HepG2 (cell line): Measurements from ENCODE around the gene TCFL5. TPM values are rescaled to one million over a fixed set of nuclear protein-coding genes. Genes with fewer than 3 reads are reported as not detected.

Experiments used
- ATAD3A ChIP-seq: sonication (generic); formaldehyde crosslinking; IDR thresholded peaks from 2 replicates; pipeline ENCODE4 v1.4.0; 2020; ENCODE audit warnings: missing genetic modification reagents
- ELF4 ChIP-seq: sonication (generic); formaldehyde crosslinking; IDR thresholded peaks from 2 replicates; pipeline ENCODE4 v1.5.0; 2020; ENCODE audit warnings: missing genetic modification reagents, mild to moderate bottlenecking, moderate library complexity, borderline replicate concordance
- EP300 ChIP-seq, 3 experiments: sonication (generic) in 1 of 3; formaldehyde crosslinking in 1 of 3; IDR thresholded peaks; 2 replicates each; pipeline versions ENCODE4 v1.5.1 to v1.6.1; 2011 to 2020; ENCODE audit warnings: low read depth in 2 of 3, low read length in 2 of 3, borderline replicate concordance in 1 of 3, improper control_type of control experiment in 1 of 3, mild to moderate bottlenecking in 1 of 3, missing genetic modification reagents in 1 of 3, moderate library complexity in 1 of 3
- ETV6 ChIP-seq: sonication (generic); formaldehyde crosslinking; conservative IDR thresholded peaks from 2 replicates; pipeline ENCODE4 v1.4.0; 2020; ENCODE audit warnings: missing genetic modification reagents
- HES4 ChIP-seq: sonication (generic); formaldehyde crosslinking; IDR thresholded peaks from 2 replicates; pipeline ENCODE4 v1.9.0; 2021; ENCODE audit warnings: mild to moderate bottlenecking, missing genetic modification reagents, borderline replicate concordance
- HNF4A ChIP-seq: sonication (generic); formaldehyde crosslinking; IDR thresholded peaks from 2 replicates; pipeline ENCODE4 v1.4.0; 2020; ENCODE audit warnings: missing genetic modification reagents
- PRMT3 ChIP-seq: sonication (generic); formaldehyde crosslinking; IDR thresholded peaks from 2 replicates; pipeline ENCODE4 v1.8.1; 2022; ENCODE audit warnings: low read depth, mild to moderate bottlenecking, moderate library complexity, missing genetic modification reagents, borderline replicate concordance
- RARG ChIP-seq: sonication (generic); formaldehyde crosslinking; IDR thresholded peaks from 2 replicates; pipeline ENCODE4 v1.4.0; 2020; ENCODE audit warnings: low read depth, mild to moderate bottlenecking, missing genetic modification reagents
- SAP130 ChIP-seq: IDR thresholded peaks from 2 replicates; pipeline ENCODE4 v1.6.1; 2016; ENCODE audit warnings: low read depth
- TBX2 ChIP-seq: sonication (generic); formaldehyde crosslinking; IDR thresholded peaks from 2 replicates; pipeline ENCODE4 v1.5.0; 2020; ENCODE audit warnings: missing genetic modification reagents, mild to moderate bottlenecking, borderline replicate concordance
- TRIM24 ChIP-seq: sonication (generic); formaldehyde crosslinking; IDR thresholded peaks from 2 replicates; pipeline ENCODE4 v1.8.0; 2022; ENCODE audit warnings: mild to moderate bottlenecking, missing genetic modification reagents
- ZMYM2 ChIP-seq: sonication (generic); formaldehyde crosslinking; IDR thresholded peaks from 2 replicates; pipeline ENCODE4 v1.8.0; 2022; ENCODE audit warnings: mild to moderate bottlenecking, missing genetic modification reagents
- ZNF292 ChIP-seq: sonication (generic); formaldehyde crosslinking; IDR thresholded peaks from 2 replicates; pipeline ENCODE4 v1.8.1; 2022; ENCODE audit warnings: mild to moderate bottlenecking, low read depth, missing genetic modification reagents, borderline replicate concordance
- ZNF496 ChIP-seq: sonication (generic); formaldehyde crosslinking; IDR thresholded peaks from 2 replicates; pipeline ENCODE4 v1.8.1; 2023; ENCODE audit warnings: mild to moderate bottlenecking, moderate library complexity, missing genetic modification reagents; ENCODE audit not compliant: insufficient replicate concordance
- ZNF746 ChIP-seq: sonication (generic); formaldehyde crosslinking; IDR thresholded peaks from 2 replicates; pipeline ENCODE4 v1.8.0; 2022; ENCODE audit warnings: mild to moderate bottlenecking, missing genetic modification reagents
- ZNF878 ChIP-seq: sonication (generic); formaldehyde crosslinking; IDR thresholded peaks from 2 replicates; pipeline ENCODE4 v1.8.1; 2023; ENCODE audit warnings: mild to moderate bottlenecking, missing genetic modification reagents, moderate library complexity
- polyA plus RNA-seq, 8 experiments: library from polyadenylated mRNA; depleted of rRNA in 3 of 8; stranded (reverse) in 7 of 8; unstranded in 1 of 8; fragments of >200 nt; fragmentation: Illumina TruSeq in 4 of 8; extraction: Trizol in 4 of 8; gene quantifications; 2 replicates each; pipeline versions ENCODE4 v1.2.1 to v1.2.3, GENCODE V29; 2011 to 2016; ENCODE audit warnings: low read depth in 4 of 8, missing spikeins in 1 of 8, mixed read lengths in 1 of 8; ENCODE audit not compliant: insufficient read depth in 1 of 8
- total RNA-seq, 5 experiments: library from RNA; depleted of rRNA; stranded (reverse); fragments of >200 nt; fragmentation: Illumina TruSeq; extraction: Trizol; gene quantifications; 2 replicates each; pipeline ENCODE4 v1.2.3, GENCODE V29; 2016; ENCODE audit warnings: low read depth in 1 of 5
- TF ChIP-seq, protein P1 (sequence below): sonication (generic); formaldehyde crosslinking; IDR thresholded peaks from 2 replicates; pipeline ENCODE4 v1.4.0; 2020; ENCODE audit warnings: missing genetic modification reagents, borderline replicate concordance
- TF ChIP-seq, protein P2 (sequence below): sonication (generic); formaldehyde crosslinking; IDR thresholded peaks from 2 replicates; pipeline ENCODE4 v1.4.0; 2020; ENCODE audit warnings: mild to moderate bottlenecking, missing genetic modification reagents
- TF ChIP-seq, protein P3 (sequence below): sonication (generic); formaldehyde crosslinking; IDR thresholded peaks from 2 replicates; pipeline ENCODE4 v1.8.0; 2022; ENCODE audit warnings: mild to moderate bottlenecking, missing genetic modification reagents, borderline replicate concordance
- TF ChIP-seq, protein P4 (sequence below): sonication (generic); formaldehyde crosslinking; IDR thresholded peaks from 2 replicates; pipeline ENCODE4 v1.4.0; 2020; ENCODE audit warnings: missing genetic modification reagents

The TCFL5 gene
- total and polyA plus RNA-seq, 2 of the 13 experiments (the other 11 are each of a cell fraction or from before 2014, with no cell fraction given) = 14.8 to 20.0 TPM

DNA sequence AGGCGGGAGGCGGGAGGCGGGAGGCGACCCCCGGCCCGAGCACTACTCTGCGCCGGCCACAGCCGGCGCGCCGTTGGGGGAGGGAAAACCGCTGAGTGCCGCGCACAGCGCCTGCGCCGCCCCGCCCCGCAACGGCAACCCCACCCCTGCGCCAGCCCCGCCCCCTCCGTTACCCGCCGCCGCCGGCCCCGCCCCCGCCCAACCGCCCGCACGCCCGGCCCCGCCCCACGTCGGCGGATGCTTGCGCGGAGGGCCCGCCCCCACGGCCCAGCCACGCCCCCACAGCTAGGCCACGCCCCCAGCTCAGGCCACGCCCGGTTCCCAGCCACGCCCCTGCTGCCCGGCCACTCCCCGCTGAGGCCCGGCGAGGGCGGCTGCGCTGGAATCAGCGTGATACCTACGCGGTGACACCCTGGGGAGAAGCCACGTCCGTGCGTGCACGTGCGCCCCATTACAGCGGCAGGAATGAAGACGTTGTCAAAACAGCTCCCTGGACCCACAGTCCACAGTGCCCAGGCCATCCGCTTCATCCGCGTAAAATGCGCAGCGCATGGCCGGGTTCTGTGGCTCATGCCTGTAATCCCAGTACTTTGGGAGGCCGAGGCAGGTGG lies at the start of gene TCFL5 (continued):
- TF ChIP-seq, protein P1, sequence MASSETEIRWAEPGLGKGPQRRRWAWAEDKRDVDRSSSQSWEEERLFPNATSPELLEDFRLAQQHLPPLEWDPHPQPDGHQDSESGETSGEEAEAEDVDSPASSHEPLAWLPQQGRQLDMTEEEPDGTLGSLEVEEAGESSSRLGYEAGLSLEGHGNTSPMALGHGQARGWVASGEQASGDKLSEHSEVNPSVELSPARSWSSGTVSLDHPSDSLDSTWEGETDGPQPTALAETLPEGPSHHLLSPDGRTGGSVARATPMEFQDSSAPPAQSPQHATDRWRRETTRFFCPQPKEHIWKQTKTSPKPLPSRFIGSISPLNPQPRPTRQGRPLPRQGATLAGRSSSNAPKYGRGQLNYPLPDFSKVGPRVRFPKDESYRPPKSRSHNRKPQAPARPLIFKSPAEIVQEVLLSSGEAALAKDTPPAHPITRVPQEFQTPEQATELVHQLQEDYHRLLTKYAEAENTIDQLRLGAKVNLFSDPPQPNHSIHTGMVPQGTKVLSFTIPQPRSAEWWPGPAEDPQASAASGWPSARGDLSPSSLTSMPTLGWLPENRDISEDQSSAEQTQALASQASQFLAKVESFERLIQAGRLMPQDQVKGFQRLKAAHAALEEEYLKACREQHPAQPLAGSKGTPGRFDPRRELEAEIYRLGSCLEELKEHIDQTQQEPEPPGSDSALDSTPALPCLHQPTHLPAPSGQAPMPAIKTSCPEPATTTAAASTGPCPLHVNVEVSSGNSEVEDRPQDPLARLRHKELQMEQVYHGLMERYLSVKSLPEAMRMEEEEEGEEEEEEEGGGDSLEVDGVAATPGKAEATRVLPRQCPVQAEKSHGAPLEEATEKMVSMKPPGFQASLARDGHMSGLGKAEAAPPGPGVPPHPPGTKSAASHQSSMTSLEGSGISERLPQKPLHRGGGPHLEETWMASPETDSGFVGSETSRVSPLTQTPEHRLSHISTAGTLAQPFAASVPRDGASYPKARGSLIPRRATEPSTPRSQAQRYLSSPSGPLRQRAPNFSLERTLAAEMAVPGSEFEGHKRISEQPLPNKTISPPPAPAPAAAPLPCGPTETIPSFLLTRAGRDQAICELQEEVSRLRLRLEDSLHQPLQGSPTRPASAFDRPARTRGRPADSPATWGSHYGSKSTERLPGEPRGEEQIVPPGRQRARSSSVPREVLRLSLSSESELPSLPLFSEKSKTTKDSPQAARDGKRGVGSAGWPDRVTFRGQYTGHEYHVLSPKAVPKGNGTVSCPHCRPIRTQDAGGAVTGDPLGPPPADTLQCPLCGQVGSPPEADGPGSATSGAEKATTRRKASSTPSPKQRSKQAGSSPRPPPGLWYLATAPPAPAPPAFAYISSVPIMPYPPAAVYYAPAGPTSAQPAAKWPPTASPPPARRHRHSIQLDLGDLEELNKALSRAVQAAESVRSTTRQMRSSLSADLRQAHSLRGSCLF (CRISPR knock-in tag) = peak; percentile 83; the same call in 1 of the 2 replicates
- TF ChIP-seq, protein P2, sequence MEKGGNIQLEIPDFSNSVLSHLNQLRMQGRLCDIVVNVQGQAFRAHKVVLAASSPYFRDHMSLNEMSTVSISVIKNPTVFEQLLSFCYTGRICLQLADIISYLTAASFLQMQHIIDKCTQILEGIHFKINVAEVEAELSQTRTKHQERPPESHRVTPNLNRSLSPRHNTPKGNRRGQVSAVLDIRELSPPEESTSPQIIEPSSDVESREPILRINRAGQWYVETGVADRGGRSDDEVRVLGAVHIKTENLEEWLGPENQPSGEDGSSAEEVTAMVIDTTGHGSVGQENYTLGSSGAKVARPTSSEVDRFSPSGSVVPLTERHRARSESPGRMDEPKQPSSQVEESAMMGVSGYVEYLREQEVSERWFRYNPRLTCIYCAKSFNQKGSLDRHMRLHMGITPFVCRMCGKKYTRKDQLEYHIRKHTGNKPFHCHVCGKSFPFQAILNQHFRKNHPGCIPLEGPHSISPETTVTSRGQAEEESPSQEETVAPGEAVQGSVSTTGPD (CRISPR knock-in tag) = no peak
- no peak; the same call in 1 of the 2 replicates for TF ChIP-seq ELF4 (CRISPR knock-in tag)
- peak; percentile 84; the same call in 1 of the 2 replicates for TF ChIP-seq ZNF746
- TF ChIP-seq ZNF496 (CRISPR knock-in tag) = no peak
- TF ChIP-seq HES4 (CRISPR knock-in tag) = peak; percentile 92
- no peak for TF ChIP-seq RARG (CRISPR knock-in tag)
- no peak for TF ChIP-seq ZNF878 (CRISPR knock-in tag)
- TF ChIP-seq HNF4A = peak; percentile 70
- peak; percentile 94; the same call in 1 of the 2 replicates for TF ChIP-seq ZMYM2
- peak; percentile 94 for TF ChIP-seq SAP130 (CRISPR knock-in tag)
- TF ChIP-seq PRMT3 (CRISPR knock-in tag) = no peak
- TF ChIP-seq ATAD3A = peak; percentile 88; the same call in 1 of the 2 replicates
- peak; percentile 81; the same call in 1 of the 2 replicates for TF ChIP-seq ZNF292 (CRISPR knock-in tag)
- no peak for TF ChIP-seq TRIM24
- peak; percentile 98 for TF ChIP-seq TBX2 (CRISPR knock-in tag)
- TF ChIP-seq, protein P3, sequence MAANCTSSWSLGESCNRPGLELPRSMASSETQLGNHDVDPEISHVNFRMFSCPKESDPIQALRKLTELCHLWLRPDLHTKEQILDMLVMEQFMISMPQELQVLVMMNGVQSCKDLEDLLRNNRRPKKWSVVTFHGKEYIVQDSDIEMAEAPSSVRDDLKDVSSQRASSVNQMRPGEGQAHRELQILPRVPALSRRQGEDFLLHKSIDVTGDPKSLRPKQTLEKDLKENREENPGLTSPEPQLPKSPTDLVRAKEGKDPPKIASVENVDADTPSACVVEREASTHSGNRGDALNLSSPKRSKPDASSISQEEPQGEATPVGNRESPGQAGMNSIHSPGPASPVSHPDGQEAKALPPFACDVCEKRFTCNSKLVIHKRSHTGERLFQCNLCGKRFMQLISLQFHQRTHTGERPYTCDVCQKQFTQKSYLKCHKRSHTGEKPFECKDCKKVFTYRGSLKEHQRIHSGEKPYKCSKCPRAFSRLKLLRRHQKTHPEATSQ (CRISPR knock-in tag) = peak; percentile 70
- TF ChIP-seq, protein P4, sequence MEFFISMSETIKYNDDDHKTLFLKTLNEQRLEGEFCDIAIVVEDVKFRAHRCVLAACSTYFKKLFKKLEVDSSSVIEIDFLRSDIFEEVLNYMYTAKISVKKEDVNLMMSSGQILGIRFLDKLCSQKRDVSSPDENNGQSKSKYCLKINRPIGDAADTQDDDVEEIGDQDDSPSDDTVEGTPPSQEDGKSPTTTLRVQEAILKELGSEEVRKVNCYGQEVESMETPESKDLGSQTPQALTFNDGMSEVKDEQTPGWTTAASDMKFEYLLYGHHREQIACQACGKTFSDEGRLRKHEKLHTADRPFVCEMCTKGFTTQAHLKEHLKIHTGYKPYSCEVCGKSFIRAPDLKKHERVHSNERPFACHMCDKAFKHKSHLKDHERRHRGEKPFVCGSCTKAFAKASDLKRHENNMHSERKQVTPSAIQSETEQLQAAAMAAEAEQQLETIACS (CRISPR knock-in tag) = no peak; the same call in 1 of the 2 replicates
- TF ChIP-seq EP300 (IDR thresholded peaks at IDR 0.05; ENCODE audit: low read depth in 2 of 2, low read length in 2 of 2) = peak in 1 of 2 experiments; percentile 39; a peak in 1 of 4 replicates
- peak; percentile 78 for TF ChIP-seq EP300 (CRISPR knock-in tag; IDR thresholded peaks at IDR 0.05; ENCODE audit: borderline replicate concordance)
- peak; percentile 89 for TF ChIP-seq ETV6
